ENCODE results near the gene ARHGAP21. TPM values are rescaled to one million over a fixed set of nuclear protein-coding genes. Genes with fewer than 3 reads are reported as not detected.

ARHGAP21 gene
- total and polyA plus RNA-seq, 2 donors (not counting 1 experiment from before 2014, with no cell fraction given): 5.3 to 25.5 TPM

GRCh38 chr10:24698270-24698669 is 25.4 kb downstream of the ARHGAP21 start:
- CTCF ChIA-PET: no interaction called here
- Histone ChIP-seq H3K9ac (ENCODE audit: low read length) (no peak overlapping the region), H3K4me2 (replicated peaks; ENCODE audit: low read depth, low read length, poor library complexity, severe bottlenecking) (no peak overlapping the region), H3K79me2 (ENCODE audit: control insufficient read depth, insufficient read depth, low read length) (no peaks in the 10 kb centered on the region), H3K4me3 (ENCODE audit: control extremely low read depth in 1 of 5, extremely low read depth in 1 of 5, insufficient read depth in 1 of 5, low read depth in 2 of 5, low read length in 4 of 5) (no peak overlapping the region), H3K36me3 (replicated peaks in 1 of 2; ENCODE audit: control extremely low read depth in 1 of 2, control insufficient read depth in 1 of 2, extremely low read depth in 1 of 2, insufficient read depth in 2 of 2, low read length in 1 of 2) (no peaks in the 10 kb centered on the region), H3K4me1 (ENCODE audit: control insufficient read depth in 2 of 2, insufficient read depth in 2 of 2, low read length in 2 of 2) (no peaks in the 10 kb centered on the region), H3K27me3 (replicated peaks in 1 of 4; ENCODE audit: control extremely low read depth in 1 of 4, control insufficient read depth in 3 of 4, insufficient read depth in 4 of 4, low read length in 3 of 4) (no peaks in the 10 kb centered on the region), H3K9me3 (ENCODE audit: control extremely low read depth in 1 of 3, control insufficient read depth in 2 of 3, insufficient read depth in 1 of 3, low read length in 2 of 3) (no peaks in the 10 kb centered on the region), H3K27ac (ENCODE audit: low read length in 2 of 2) (no peak overlapping the region), H2AFZ (ENCODE audit: insufficient read depth, low read depth, low read length, poor library complexity, severe bottlenecking) (no peak overlapping the region), H4K20me1 (ENCODE audit: control insufficient read depth, insufficient read depth, low read length, poor library complexity, severe bottlenecking) (no peaks in the 10 kb centered on the region)
- Mint-ChIP-seq H3K9me3 (ENCODE audit: insufficient read depth) (no peaks in the 10 kb centered on the region), H3K4me3 (no peak overlapping the region), H3K27me3 (no peaks in the 10 kb centered on the region), H3K27ac (no peak overlapping the region), H3K4me1 (peaks cover 7% of the 10 kb centered on the region)
- TF ChIP-seq CTCF (IDR thresholded peaks at IDR 0.05) (no peak), EZH2 (IDR thresholded peaks at IDR 0.05; ENCODE audit: borderline replicate concordance, insufficient read depth, low read depth, low read length, poor library complexity, severe bottlenecking) (no peak)
- intact Hi-C loops (cut with micrococcal nuclease): no loop called here
- whole genome bisulfite sequencing (ENCODE audit: insufficient coverage): 86% methylated on average over 1 of the region's 3 CpGs
- DNase-seq: no peak
- POLR2A ChIA-PET: no interaction called here
- ATAC-seq (ENCODE audit: low read depth): no peak

GRCh38 chr10:24697080-24697479 is 26.6 kb downstream of the ARHGAP21 start:
- intact Hi-C loops (cut with micrococcal nuclease): no loop called here
- H3K9me3 Mint-ChIP-seq (ENCODE audit: insufficient read depth): no peaks in the 10 kb centered on the region
- DNase-seq (no peak), ATAC-seq (ENCODE audit: low read depth) (no peak)
- ChIA-PET POLR2A (no interaction called here), CTCF (no interaction called here)
- no peak overlapping the region for H3K4me3 ChIP-seq (ENCODE audit: control extremely low read depth in 1 of 5, extremely low read depth in 1 of 5, insufficient read depth in 1 of 5, low read depth in 2 of 5, low read length in 4 of 5)
- H3K27me3 ChIP-seq (replicated peaks in 1 of 4; ENCODE audit: control extremely low read depth in 1 of 4, control insufficient read depth in 3 of 4, insufficient read depth in 4 of 4, low read length in 3 of 4): no peaks in the 10 kb centered on the region
- no peaks in the 10 kb centered on the region for H4K20me1 ChIP-seq (ENCODE audit: control insufficient read depth, insufficient read depth, low read length, poor library complexity, severe bottlenecking)
- H3K9ac ChIP-seq (ENCODE audit: low read length): no peak overlapping the region
- peaks cover 7% of the 10 kb centered on the region for H3K4me1 Mint-ChIP-seq
- WGBS (ENCODE audit: insufficient coverage): no CpG with 5 or more reads among the region's 2 CpGs
- H3K27ac Mint-ChIP-seq: no peak overlapping the region
- no peaks in the 10 kb centered on the region for H3K27me3 Mint-ChIP-seq
- H3K4me3 Mint-ChIP-seq: no peak overlapping the region
- H3K4me1 ChIP-seq (ENCODE audit: control insufficient read depth in 2 of 2, insufficient read depth in 2 of 2, low read length in 2 of 2): no peaks in the 10 kb centered on the region
- H2AFZ ChIP-seq (ENCODE audit: insufficient read depth, low read depth, low read length, poor library complexity, severe bottlenecking): no peak overlapping the region
- no peak overlapping the region for H3K4me2 ChIP-seq (replicated peaks; ENCODE audit: low read depth, low read length, poor library complexity, severe bottlenecking)
- H3K79me2 ChIP-seq (ENCODE audit: control insufficient read depth, insufficient read depth, low read length): no peaks in the 10 kb centered on the region
- H3K27ac ChIP-seq (ENCODE audit: low read length in 2 of 2): no peak overlapping the region
- H3K9me3 ChIP-seq (ENCODE audit: control extremely low read depth in 1 of 3, control insufficient read depth in 2 of 3, insufficient read depth in 1 of 3, low read length in 2 of 3): no peaks in the 10 kb centered on the region
- no peaks in the 10 kb centered on the region for H3K36me3 ChIP-seq (replicated peaks in 1 of 2; ENCODE audit: control extremely low read depth in 1 of 2, control insufficient read depth in 1 of 2, extremely low read depth in 1 of 2, insufficient read depth in 2 of 2, low read length in 1 of 2)
- TF ChIP-seq EZH2 (IDR thresholded peaks at IDR 0.05; ENCODE audit: borderline replicate concordance, insufficient read depth, low read depth, low read length, poor library complexity, severe bottlenecking) (no peak), CTCF (IDR thresholded peaks at IDR 0.05) (no peak)

All from B cell (primary cell).